ENCODE measurements around the gene PDE11A. TPM values are rescaled to one million over a fixed set of nuclear protein-coding genes. Genes with fewer than 3 reads are reported as not detected.

Gene PDE11A
- total and polyA plus RNA-seq, 2 of the 13 experiments (the other 11 are each of a cell fraction or from before 2014, with no cell fraction given), result 1.2 to 1.7 TPM

GRCh38 chr2:178016612-178017011 is 56.0 kb downstream of the PDE11A start (continued):
- no peak for TF ChIP-seq AKNA (CRISPR knock-in tag; IDR thresholded peaks at IDR 0.05; ENCODE audit: borderline replicate concordance)
- TF ChIP-seq NFRKB (IDR thresholded peaks at IDR 0.05), result no peak
- TF ChIP-seq ZNF543 (CRISPR knock-in tag; IDR thresholded peaks at IDR 0.05), result no peak
- no peak for TF ChIP-seq REPIN1 (CRISPR knock-in tag; IDR thresholded peaks at IDR 0.05; ENCODE audit: borderline replicate concordance, low read depth)

- POLR2A ChIA-PET, result no interaction called here
- no TSS peak for BruUV-seq (replicated peaks)
- in situ Hi-C loops (cut with HindIII; ENCODE audit: extremely low pct_ligation_motif_present, low pct_unique_long_range_greater_than_20kb), result no loop called here
- TF ChIP-seq JUND (CRISPR knock-in tag; IDR thresholded peaks at IDR 0.05) (no peak), ZNF724P (CRISPR knock-in tag; IDR thresholded peaks at IDR 0.05; ENCODE audit: borderline replicate concordance) (no peak), ZNF10 (CRISPR knock-in tag; IDR thresholded peaks at IDR 0.05; ENCODE audit: borderline replicate concordance, low read depth) (no peak), ZNF432 (CRISPR knock-in tag; IDR thresholded peaks at IDR 0.05; ENCODE audit: borderline replicate concordance) (no peak), ZNF263 (CRISPR knock-in tag; IDR thresholded peaks at IDR 0.05) (no peak), ZNF460 (CRISPR knock-in tag; IDR thresholded peaks at IDR 0.05; ENCODE audit: borderline replicate concordance) (no peak), MYPOP (CRISPR knock-in tag; IDR thresholded peaks at IDR 0.05) (no peak), LCORL (IDR thresholded peaks at IDR 0.05) (no peak), LCORL (CRISPR knock-in tag; IDR thresholded peaks at IDR 0.05) (no peak), LBX2 (CRISPR knock-in tag; IDR thresholded peaks at IDR 0.05; ENCODE audit: borderline replicate concordance) (no peak)
Measured at GRCh38 chr2:178012639-178013038, 59.9 kb downstream of the PDE11A start.

More at GRCh38 chr2:178012639-178013038, 59.9 kb downstream of the PDE11A start:
- Histone ChIP-seq H3K4me2 (ENCODE audit: low read depth, low read length) (no peak overlapping the region), H3K36me3 (replicated peaks in 1 of 2; ENCODE audit: control insufficient read depth in 1 of 2, insufficient read depth in 2 of 2, low read length in 2 of 2) (no peaks in the 10 kb centered on the region), H3K79me2 (ENCODE audit: insufficient read depth, low read length) (no peaks in the 10 kb centered on the region), H2AFZ (ENCODE audit: low read length) (no peak overlapping the region), H4K20me1 (ENCODE audit: insufficient read depth, low read length) (no peaks in the 10 kb centered on the region), H3K4me3 (replicated peaks in 1 of 3; ENCODE audit: insufficient read depth in 1 of 3, low read depth in 2 of 3, low read length in 3 of 3) (no peak overlapping the region), H3K27ac (ENCODE audit: extremely low read length, insufficient read depth, low read length) (no peak overlapping the region), H3K9me3 (ENCODE audit: low read length) (no peaks in the 10 kb centered on the region), H3K27me3 (ENCODE audit: control insufficient read depth in 1 of 2, insufficient read depth in 2 of 2, low read length in 2 of 2) (no peaks in the 10 kb centered on the region), H3K4me1 (ENCODE audit: insufficient read depth, low read length) (no peaks in the 10 kb centered on the region), H3K9ac (ENCODE audit: insufficient read depth, low read depth, low read length) (no peak overlapping the region)
- DNase-seq (ENCODE audit: low spot score) (no peak), ATAC-seq (no peak), FAIRE-seq (no peak)
- intact Hi-C loops (cut with micrococcal nuclease; ENCODE audit: unreplicated experiment), result no loop called here
- 59% methylated on average over 2 of the region's 2 CpGs for WGBS (ENCODE audit: low lambda C conversion rate)
- CTCF ChIA-PET (ENCODE audit: low intra/inter-chr PET ratio, low total read pairs), result no interaction called here
